Measurements from ENCODE around the gene FCER2. TPM values are rescaled to one million over a fixed set of nuclear protein-coding genes. Genes with fewer than 3 reads are reported as not detected.

FCER2 gene
- total and polyA plus RNA-seq, 2 of the 13 experiments (the other 11 are each of a cell fraction or from before 2014, with no cell fraction given): not detected

DNA sequence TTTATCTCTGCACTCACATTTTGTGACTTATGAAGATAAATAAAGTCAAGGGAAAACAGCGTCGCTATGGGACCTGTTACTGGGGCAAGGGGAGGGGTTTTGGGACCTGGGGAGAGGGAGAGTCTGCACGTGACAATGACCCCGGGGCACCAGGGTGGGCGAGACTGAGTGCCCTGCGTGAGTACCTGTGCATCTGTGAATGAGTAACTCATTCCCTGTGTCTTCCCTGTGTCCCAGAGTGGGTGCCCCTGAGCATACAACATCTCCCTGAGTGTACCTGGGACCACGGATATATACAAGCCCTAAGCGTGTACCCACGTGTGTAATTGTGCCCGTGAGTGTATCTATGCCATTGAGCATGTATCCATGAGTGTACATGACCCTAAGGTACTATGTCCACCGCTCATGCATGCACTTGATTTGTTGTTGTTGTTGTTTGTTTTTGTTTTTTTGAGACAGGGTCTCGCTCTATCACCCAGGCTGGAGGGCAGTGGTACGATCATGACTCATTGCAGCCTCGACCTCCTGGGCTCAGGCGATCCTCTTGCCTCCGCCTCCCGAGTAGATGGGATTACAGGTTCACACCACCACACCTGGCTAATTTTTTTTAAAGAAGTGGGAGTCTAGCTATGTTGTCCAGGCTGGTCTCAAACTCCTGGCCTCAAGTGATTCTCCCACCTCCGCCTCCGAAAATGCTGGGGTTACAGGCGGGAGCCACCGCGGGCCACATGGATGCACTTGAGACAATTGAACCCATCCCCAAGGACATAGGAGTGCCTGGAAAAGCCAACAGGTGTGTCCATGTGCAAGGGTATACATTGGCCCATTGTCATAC lies 21.9 kb downstream of the FCER2 start (continued):
- TF ChIP-seq, protein P1, sequence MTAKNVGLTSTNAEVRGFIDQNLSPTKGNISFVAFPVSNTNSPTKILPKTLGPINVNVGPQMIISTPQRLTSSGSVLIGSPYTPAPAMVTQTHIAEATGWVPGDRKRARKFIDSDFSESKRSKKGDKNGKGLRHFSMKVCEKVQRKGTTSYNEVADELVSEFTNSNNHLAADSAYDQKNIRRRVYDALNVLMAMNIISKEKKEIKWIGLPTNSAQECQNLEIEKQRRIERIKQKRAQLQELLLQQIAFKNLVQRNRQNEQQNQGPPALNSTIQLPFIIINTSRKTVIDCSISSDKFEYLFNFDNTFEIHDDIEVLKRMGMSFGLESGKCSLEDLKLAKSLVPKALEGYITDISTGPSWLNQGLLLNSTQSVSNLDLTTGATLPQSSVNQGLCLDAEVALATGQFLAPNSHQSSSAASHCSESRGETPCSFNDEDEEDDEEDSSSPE (CRISPR knock-in tag; IDR thresholded peaks at IDR 0.05): no peak
- TF ChIP-seq ZNF235 (CRISPR knock-in tag; IDR thresholded peaks at IDR 0.05; ENCODE audit: borderline replicate concordance) (no peak), ZSCAN25 (CRISPR knock-in tag; IDR thresholded peaks at IDR 0.05) (no peak), FUBP1 (CRISPR knock-in tag; IDR thresholded peaks at IDR 0.05; ENCODE audit: borderline replicate concordance) (no peak), CENPBD1 (CRISPR knock-in tag; IDR thresholded peaks at IDR 0.05; ENCODE audit: borderline replicate concordance, low read depth) (no peak), FOSL2 (CRISPR knock-in tag; IDR thresholded peaks at IDR 0.05) (0 out of 2 replicates have a peak, but pooled peaks have one; percentile 3), PTBP1 (IDR thresholded peaks at IDR 0.05; ENCODE audit: low read depth, low read length, poor library complexity, severe bottlenecking) (no peak), RFX5 (IDR thresholded peaks at IDR 0.05; ENCODE audit: low read depth, low read length) (no peak), JUN (CRISPR knock-in tag; IDR thresholded peaks at IDR 0.05) (no peak), ZNF101 (CRISPR knock-in tag; IDR thresholded peaks at IDR 0.05; ENCODE audit: borderline replicate concordance, low read depth) (no peak), STAG1 (CRISPR knock-in tag; IDR thresholded peaks at IDR 0.05) (no peak), ZNF616 (CRISPR knock-in tag; IDR thresholded peaks at IDR 0.05; ENCODE audit: low read depth) (no peak), MIER2 (CRISPR knock-in tag; IDR thresholded peaks at IDR 0.05) (no peak), ZFP36 (IDR thresholded peaks at IDR 0.05; ENCODE audit: borderline replicate concordance, low read depth, low read length, partially characterized antibody) (no peak), RARG (CRISPR knock-in tag; IDR thresholded peaks at IDR 0.05; ENCODE audit: low read depth) (no peak), ZNF367 (CRISPR knock-in tag; IDR thresholded peaks at IDR 0.05; ENCODE audit: borderline replicate concordance) (no peak), ZNF460 (CRISPR knock-in tag; IDR thresholded peaks at IDR 0.05; ENCODE audit: borderline replicate concordance) (peak; percentile 53; the same call in 1 of the 2 replicates), NCOA1 (CRISPR knock-in tag; IDR thresholded peaks at IDR 0.05) (no peak), FOXO4 (CRISPR knock-in tag; conservative IDR thresholded peaks at IDR 0.05) (0 out of 2 replicates have a peak, but pooled peaks have one; percentile 21)
